ENCODE measurements around the gene PTBP1.

DNA sequence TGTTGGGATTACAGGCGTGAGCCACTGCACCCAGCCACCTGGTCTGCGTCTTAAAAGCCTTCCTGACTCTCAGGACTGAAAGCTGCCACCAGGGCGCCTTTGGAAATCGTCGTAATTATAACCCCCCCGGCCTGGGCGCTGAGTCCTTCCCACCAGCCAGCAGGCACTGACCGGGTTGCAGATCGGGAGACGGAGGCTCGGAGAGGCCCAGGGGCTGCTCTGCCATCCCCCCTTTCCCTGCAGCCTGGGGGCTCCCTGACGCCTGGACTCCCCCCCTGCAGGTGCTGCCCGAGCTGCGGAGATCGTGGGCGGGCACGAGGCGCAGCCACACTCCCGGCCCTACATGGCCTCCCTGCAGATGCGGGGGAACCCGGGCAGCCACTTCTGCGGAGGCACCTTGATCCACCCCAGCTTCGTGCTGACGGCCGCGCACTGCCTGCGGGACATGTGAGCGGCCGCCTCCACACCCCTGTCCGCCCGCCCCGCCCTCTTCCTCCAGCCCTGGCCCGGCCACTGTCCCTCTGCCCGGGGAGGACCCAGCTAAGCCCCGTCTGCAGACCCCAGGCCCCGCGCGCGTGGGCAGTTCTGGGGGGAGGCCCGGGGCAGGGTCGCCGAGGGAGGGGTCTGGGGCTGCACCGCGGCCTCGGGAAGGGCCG lies 46.1 kb downstream of the PTBP1 start:
- TF ChIP-seq, protein P1, sequence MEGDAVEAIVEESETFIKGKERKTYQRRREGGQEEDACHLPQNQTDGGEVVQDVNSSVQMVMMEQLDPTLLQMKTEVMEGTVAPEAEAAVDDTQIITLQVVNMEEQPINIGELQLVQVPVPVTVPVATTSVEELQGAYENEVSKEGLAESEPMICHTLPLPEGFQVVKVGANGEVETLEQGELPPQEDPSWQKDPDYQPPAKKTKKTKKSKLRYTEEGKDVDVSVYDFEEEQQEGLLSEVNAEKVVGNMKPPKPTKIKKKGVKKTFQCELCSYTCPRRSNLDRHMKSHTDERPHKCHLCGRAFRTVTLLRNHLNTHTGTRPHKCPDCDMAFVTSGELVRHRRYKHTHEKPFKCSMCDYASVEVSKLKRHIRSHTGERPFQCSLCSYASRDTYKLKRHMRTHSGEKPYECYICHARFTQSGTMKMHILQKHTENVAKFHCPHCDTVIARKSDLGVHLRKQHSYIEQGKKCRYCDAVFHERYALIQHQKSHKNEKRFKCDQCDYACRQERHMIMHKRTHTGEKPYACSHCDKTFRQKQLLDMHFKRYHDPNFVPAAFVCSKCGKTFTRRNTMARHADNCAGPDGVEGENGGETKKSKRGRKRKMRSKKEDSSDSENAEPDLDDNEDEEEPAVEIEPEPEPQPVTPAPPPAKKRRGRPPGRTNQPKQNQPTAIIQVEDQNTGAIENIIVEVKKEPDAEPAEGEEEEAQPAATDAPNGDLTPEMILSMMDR (IDR thresholded peaks at IDR 0.05; ENCODE audit: low read length) = no peak
- no peak for TF ChIP-seq EZH2 (IDR thresholded peaks at IDR 0.05; ENCODE audit: borderline replicate concordance, low read length)
